H54 (cell line): ENCODE results near the gene KIAA0408.
"Not testable (repeated sequence)": the region's sequence is repeated elsewhere in the genome, so short reads cannot be mapped to it uniquely, and the experiment has no call there.

Experiments
- DNase-seq: peaks from one replicate; pipeline ENCODE4 v3.0.0; 2011; ENCODE audit warnings: low spot score, mixed read lengths; ENCODE audit not compliant: insufficient read length
- FAIRE-seq: peaks from 3 replicates; lab custom pipeline; 2011; peaks lifted over from hg19 to GRCh38; lab: Jason Lieb, UNC
- POLR2A ChIP-seq: IDR thresholded peaks from 2 replicates; pipeline ENCODE4 v1.6.1; 2011; ENCODE audit warnings: low read depth, mild to moderate bottlenecking, low read length

The KIAA0408 gene

DNA sequence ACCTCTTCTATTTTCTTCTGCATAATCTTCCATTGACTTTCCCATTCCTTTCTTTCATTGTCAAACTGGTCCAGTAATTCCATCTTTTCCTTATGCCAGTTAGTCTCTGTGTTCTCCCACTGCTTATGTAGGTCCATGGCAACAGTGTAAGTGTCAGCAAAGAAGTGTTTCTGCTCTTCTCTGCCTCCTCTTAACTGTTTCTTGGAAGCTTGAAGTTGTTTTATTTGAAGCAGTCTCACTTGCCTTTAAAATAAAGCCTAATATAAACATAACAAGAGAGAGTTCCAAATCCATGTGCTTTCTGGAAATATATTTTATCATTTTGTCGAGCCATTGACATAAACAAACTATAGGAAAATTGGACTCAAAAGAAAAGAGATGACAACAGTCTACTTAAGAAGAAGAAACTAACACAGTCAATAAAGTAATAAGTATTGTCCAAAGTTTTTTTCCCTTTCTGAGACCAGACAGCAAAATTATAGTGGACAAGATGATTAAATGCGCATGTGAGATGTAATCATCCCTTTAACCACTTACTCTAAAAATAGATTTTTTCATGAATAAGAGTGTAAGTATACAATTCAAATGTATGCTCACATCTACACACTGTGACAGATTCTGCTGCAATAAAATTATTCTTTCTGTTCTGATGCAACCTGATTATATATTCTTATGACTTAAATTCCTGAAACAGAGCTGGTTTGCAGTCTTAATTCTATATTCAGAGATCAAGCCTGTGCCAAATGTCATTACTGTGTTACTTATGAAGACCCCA lies 5.2 kb downstream of the KIAA0408 start:
- FAIRE-seq = no peak
- no peak for TF ChIP-seq POLR2A
- no peak for DNase-seq

DNA sequence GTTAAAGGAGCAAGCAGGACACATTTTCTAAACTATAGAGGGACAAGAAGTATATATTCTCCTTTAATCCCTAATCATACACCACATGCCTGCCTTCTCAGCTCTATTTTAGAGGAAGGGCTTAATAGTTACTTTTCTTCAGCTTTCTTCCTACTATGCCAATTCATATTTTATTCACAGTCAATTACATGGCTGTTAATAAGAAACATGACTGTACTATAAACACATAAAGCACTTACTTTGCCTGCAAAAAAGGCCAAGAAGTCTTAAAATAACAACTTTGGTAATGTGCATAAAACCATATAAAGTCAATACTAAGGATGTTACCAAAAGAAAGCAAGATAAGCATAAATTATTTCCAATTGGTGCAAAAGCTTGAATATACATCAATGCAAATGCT lies 6.4 kb downstream of the KIAA0408 start:
- TF ChIP-seq POLR2A = no peak
- FAIRE-seq (no peak), DNase-seq (no peak)

DNA sequence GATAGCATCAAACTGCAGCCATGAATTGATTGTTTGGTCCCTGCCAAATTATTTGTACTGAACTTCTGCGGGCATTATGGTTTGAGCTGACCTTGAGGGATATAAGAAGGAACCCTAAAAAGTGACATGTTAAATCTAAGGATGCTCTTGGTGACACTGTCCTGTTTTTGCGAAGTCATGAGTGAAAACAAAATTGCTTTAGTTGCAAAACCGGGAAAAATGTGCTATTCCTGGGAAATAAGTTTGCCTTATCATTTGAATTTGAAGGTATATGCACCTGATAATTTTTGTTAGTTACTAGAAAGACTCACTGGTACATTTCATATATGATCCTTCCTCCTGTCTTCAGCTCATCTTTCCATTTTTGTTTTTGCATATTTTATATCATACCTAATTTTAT lies 7.8 kb downstream of the KIAA0408 start:
- no peak for TF ChIP-seq POLR2A
- DNase-seq (no peak), FAIRE-seq (no peak)

DNA sequence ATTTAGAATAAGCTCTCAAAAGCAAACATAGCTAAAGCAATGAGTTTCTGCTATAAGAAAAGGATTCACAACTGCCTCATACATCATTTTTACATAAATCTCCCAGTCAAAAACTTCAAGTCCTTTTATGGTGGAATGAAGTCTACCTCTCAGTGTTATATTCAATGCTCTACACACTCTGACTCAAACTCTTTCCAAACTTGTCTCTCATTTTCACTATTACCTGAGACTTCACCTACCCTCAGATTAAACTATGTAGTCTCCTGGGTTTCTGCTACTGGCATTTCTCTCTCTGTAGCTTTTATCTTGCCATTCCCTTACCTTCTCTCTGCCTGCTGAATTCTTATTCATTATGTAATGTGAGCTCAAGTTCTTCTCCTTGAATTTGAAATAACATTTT lies 11.4 kb downstream of the KIAA0408 start:
- no peak for TF ChIP-seq POLR2A
- no peak for FAIRE-seq
- DNase-seq = no peak

DNA sequence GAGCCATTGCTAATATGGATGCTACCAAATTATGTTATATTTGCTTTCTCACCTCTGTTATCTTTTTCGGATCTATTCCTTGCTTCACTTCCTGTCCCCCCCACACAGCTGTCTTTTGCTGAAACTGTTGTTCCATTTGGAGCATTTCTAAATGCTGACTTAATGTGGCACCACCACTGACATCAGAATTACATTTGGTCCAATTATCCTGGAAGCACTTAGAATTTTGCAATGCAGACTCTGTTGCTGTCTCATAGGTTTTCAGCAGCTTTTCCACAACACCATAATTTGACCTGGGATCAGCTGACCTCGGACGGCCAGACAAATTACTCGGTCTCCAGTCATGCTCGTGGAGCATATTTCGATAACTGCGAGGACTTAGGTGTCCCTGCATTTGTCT lies 12.8 kb downstream of the KIAA0408 start:
- FAIRE-seq = no peak
- no peak for TF ChIP-seq POLR2A
- no peak for DNase-seq

DNA sequence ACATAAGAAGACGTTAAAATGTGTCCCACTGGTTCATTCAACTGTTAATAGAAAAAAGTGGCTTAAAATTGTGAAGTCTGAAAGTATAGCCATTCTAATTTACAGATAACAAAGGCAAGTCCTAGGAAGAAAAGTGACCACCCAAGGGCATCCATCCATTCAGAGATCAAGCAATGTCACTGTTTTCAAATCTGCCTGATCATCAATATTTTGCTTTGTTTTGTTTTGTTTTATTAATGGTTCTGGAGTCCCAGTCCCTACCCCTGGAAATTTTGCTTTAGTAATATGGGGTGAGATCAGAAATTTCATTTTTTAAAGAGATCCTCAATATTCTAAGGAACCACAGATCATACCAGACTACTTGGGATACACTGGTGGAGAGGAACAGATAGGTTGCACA lies 17.3 kb downstream of the KIAA0408 start:
- no peak for TF ChIP-seq POLR2A
- FAIRE-seq (no peak), DNase-seq (no peak)

DNA sequence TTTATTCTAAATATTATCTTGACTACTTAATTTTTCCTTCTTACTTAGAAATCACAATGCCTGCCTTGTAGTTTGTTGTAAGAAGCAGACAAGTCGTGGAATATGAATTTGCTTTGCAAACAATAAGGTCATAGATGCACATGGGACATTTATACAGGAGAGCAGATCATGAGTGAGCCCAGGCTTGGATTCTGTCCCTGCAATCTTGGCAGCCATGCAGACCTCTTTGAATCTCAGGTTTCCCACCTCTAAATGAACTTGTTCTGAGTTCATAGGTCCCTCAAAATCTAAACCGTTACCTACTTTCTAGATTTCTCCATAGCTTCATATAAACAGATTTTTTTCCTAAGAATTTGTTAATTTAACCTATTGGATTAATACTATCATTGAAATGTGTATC lies 19.5 kb downstream of the KIAA0408 start:
- TF ChIP-seq POLR2A = no peak
- no peak for FAIRE-seq
- DNase-seq = no peak

DNA sequence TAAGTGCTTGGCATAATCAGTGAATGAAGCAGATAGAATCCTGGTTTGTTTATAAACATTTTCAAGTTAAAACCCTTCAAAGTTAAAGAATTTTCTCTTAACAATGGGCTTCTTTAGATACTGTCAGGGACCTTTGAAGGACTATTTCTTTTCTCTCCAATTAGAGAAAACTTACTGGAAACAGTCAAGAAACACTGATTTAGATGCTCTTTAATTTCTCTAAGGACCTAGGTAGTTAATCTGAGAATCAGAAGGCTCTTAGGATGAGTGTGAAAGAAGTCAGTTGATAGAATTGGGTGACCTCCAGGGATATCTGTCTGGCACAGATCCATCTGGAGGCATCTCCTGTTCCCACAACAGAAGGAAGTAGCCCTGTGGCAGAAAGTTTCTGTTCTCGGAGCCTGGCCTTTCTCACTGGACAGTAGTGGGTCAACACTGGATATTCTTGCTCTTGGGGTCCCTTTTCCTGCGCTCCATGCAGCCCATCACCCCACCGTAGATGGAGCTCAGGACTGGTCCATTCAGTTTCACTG lies 22.5 kb downstream of the KIAA0408 start:
- FAIRE-seq (no peak), DNase-seq (no peak)
- no peak for TF ChIP-seq POLR2A

DNA sequence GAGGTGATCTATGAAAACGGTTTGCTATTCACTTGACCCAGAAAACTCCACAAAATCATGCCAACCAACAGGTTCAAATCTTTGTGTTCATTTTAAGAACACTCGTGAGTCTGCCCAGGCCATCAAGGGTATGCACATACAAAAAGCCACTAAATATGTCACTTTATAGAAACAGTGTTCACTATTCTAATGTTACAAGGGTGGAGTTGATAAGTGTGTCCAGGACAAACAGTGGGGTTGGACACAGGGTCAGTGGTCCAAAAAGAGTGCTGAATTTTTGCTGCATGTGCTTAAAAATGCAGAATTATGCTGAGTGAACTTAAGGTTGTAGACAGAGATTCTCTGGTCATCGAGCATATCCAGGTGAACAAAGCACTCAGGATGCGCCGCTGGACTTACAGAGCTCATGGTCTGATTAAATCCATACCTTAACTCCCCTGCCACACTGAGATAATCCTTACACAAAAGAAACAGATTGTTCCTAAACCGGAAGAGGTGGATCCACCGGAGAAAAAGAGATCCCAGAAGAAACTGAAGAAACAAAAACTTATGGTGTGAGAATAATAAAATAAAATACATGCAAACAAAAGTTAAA lies 23.5 kb downstream of the KIAA0408 start:
- FAIRE-seq (no peak), DNase-seq (no peak)
- TF ChIP-seq POLR2A = no peak

DNA sequence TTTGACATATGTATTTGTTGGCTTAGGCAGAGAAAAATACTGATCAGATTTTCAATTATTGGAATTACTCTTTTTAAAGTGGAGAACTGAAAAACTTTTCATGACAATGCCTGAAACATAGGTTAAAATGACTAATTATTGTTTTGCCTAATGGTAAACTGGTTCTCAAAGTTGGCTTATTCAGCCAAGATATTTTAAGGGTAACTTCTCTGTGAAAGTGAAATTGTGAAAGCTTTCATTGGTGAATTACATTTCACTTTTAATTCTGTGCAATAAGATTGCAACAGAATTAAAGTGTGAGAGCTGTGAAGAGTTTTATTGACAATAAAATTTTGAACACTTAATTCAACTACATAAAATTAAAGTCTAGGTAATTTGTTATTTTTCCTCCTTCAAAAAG lies 24.5 kb downstream of the KIAA0408 start:
- FAIRE-seq (no peak), DNase-seq (no peak)
- TF ChIP-seq POLR2A = no peak

DNA sequence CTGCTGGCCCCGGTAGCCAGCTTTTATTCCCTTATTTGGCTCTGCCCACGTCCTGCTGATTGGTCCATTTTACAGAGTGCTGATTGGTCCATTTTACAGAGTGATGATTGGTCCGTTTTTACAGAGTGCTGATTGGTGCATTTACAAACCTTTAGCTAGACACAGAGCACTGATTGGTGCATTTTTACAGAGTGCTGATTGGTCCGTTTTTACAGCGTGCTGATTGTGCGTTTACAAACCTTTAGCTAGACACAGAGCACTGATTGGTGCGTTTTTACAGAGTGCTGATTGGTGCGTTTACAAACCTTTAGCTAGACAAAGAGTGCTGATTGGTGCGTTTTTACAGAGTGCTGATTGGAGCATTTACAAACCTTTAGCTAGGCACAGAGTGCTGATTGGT lies 30.6 kb downstream of the KIAA0408 start:
- FAIRE-seq, DNase-seq: not testable (repeated sequence)

DNA sequence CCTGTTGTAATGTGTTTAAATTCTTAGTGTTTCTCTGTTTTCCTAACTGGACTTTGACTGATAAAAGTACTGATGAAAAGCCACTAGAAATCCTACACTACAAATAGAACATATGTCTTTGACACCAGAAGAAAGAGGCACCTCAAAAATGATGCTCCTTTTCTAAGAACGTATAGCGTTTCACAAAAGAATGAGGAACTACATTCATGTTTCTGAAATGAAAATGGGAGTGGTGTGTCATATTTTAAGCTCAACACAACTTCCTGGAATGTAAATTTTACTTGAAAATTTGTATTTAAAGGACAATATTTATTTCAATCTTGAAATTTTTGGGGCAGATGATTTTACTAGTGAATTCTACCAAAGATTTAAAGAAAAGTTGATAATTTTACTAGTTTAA lies 35.3 kb downstream of the KIAA0408 start:
- TF ChIP-seq POLR2A = no peak
- DNase-seq = no peak
- no peak for FAIRE-seq

DNA sequence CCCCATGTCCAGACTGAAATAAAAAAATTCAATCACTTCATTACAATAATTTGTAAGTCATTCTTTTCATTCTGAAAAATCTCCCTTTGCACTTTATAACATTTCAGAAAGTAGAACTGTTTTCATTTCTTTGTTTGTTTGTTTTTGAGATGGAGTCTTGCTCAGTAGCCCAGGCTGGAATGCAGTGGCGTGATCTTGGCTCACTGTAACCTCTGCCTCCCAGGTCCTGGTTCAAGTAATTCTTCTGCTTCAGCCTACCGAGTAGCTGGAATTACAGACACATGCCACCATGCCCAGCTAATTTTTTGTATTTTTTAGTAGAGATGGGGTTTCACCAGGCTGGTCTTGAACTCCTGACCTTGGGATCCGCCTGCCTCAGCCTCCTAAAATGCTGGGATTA lies 38.0 kb downstream of the KIAA0408 start:
- not testable (repeated sequence) for DNase-seq, FAIRE-seq

DNA sequence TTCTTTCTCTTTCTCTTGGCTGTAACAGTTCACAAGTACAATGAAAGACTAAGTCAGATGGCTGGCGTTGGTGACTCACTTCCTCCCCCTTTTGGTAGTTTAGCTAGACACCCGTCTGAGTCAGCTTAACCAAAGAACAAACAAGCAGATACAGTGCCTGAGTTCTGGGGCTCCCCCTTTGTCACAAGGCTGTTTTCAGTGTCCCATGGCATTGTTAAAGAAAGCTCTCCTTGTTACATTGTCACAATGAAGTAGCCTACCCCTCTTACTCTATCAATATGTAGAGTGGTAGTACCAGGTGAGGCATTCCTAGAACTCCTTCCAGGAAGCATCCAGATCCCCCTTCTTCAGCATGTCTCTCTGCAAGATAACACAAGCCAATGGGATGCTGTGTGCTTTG lies 38.6 kb downstream of the KIAA0408 start:
- TF ChIP-seq POLR2A = no peak
- DNase-seq = peak; percentile 37
- peak; percentile 98 for FAIRE-seq

DNA sequence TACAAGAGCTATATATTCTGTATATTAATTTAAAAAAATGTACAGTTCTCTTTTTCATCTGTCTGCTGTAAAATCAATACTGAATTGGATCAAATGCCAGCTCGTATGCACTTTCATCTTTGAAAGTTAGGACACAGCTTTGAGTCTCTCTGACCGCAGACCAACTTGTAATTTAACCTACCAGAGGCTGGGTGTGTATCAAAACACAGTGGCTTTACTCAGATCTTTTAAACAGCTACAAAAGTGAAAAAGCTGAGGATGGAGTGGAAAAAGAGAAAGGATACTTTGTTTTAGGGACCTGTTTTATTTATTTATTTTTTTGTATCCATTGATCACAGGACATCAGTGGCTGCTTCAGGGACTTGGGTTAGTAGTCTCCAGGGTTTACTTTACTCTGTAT lies 44.1 kb downstream of the KIAA0408 start:
- FAIRE-seq = no peak
- TF ChIP-seq POLR2A = no peak
- DNase-seq = no peak

DNA sequence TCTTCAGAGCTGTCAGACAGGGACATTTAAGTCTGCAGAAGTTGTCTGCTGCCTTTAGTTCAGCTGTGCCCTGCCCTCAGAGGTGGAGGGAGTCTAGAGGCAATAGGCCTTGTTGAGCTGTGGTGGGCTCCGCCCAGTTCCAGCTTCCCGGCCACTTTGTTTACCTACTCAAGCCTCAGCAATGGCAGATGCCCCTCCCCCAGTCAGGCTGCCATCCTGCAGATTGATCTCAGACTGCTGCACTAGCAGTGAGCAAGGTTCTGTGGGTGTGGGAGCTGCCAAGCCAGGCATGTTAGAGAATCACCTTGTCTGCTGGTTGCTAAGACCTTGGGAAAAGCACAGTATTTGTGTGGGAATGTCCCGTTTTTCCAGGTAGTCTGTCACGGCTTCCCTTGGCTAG lies 46.1 kb downstream of the KIAA0408 start:
- DNase-seq, FAIRE-seq: not testable (repeated sequence)

DNA sequence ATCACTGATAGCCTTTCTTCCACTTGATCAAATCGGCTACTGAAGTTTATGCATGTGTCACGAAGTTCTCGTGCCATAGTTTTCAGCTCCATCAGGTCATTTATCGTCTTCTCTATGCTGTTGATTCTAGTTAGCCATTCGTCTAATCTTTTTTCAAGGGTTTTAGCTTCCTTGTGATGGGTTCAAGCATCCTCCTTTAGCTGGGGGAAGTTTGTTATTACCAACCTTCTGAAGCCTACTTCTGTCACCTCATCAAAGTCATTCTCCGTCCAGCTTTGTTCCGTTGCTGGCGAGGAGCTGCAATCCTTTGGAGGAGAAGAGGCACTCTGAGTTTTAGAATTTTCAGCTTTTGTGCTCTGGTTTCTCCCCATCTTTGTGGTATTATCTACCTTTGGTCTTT lies 47.2 kb downstream of the KIAA0408 start:
- not testable (repeated sequence) for DNase-seq, FAIRE-seq
